Heart left ventricle (tissue), 13 donors: ENCODE measurements around the gene ADAMTS7.

Source experiments
- CTCF ChIP-seq, 12 donors: fragments of 200-600 bp; sonication (generic) in 4 of 12; IDR thresholded peaks; one replicate each; pipeline versions ENCODE4 v1.5.0 to v1.8.0; 2018 to 2022; ENCODE audit warnings: antibody characterized with exemption in 12 of 12, mild to moderate bottlenecking in 5 of 12
- POLR2A ChIP-seq, 2 donors: fragments of 450-650 bp; IDR thresholded peaks; one replicate each; pipeline ENCODE4 v1.6.1; 2017; ENCODE audit warnings: antibody characterized with exemption in 2 of 2, mild to moderate bottlenecking in 2 of 2, moderate library complexity in 2 of 2
- donor health status: ischemic (EF 13 %, LVEDD 7.1; RV severe dilation, severe dysfunction).
- donor health status: DM: no; HTN: yes; CAD: no.
- donor health status: DM: no; HTN: no; CAD: no.
- donor health status: ischemic (EF 25% LVEDD 6.9; RV normal size, moderate dysfunction).
- donor health status: ischemic (EF 25% LVEDD 5.7; RV mildly dilated, moderate dysfunction).
- donor health status: ischemic (EF 35%, LVEDD 5.7; RV mildly dilated, moderate dysfunction).
- donor health status: nonischemic (EF 11% LVEDD 7.7; RV severe dilation, severe dysfunction).
- donor health status: DM: yes; HTN: yes; CAD: no.
- donor health status: PGD.
- donor health status: ischemic (EF 29% LVEDD 5.4; RV normal size, mild dysfunction).
- donor health status: nonischemic (EF 23%, LVEDD 6.1; RV moderate dilation, normal function).

GRCh38 chr15:78854833-78855372 lies 43.6 kb upstream of the ADAMTS7 start:
- TF ChIP-seq CTCF (IDR thresholded peaks at IDR 0.05): no peak
- no peak for TF ChIP-seq POLR2A (IDR thresholded peaks at IDR 0.05)
